K562 (cell line): ENCODE results near the gene ATP2A1.

ENCODE experiments used
- CEBPB ChIP-seq: fragments of 450-650 bp; IDR thresholded peaks from 2 replicates; pipeline ENCODE4 v1.6.1; 2016; ENCODE audit warnings: missing genetic modification characterization, missing compliant biosample characterization
- CTCF ChIP-seq, 3 experiments: IDR thresholded peaks in 2 of 3; conservative IDR thresholded peaks in 1 of 3; 2 replicates each; pipeline ENCODE4 v1.5.1; 2011 to 2012; ENCODE audit warnings: low read length in 3 of 3, mild to moderate bottlenecking in 3 of 3, control low read depth in 2 of 3, improper control_type of control experiment in 1 of 3, inconsistent platforms in 1 of 3, low read depth in 1 of 3, mixed read lengths in 1 of 3, moderate library complexity in 1 of 3; ENCODE audit not compliant: insufficient read depth in 2 of 3
- ELF2 ChIP-seq: fragments of 250-450 bp; sonication (Bioruptor Pico); IDR thresholded peaks from 2 replicates; pipeline ENCODE4 v1.5.0; 2021; ENCODE audit warnings: mild to moderate bottlenecking
- FIP1L1 ChIP-seq: fragments of 200-400 bp; formaldehyde crosslinking; IDR thresholded peaks from 2 replicates; pipeline ENCODE4 v1.6.1; 2018; ENCODE audit warnings: mild to moderate bottlenecking, low read depth, low read length; ENCODE audit not compliant: poor library complexity, severe bottlenecking
- GTF2B ChIP-seq: IDR thresholded peaks from 2 replicates; pipeline ENCODE4 v1.6.1; 2011; ENCODE audit not compliant: insufficient read length; ENCODE audit errors: extremely low read depth
- RAD21 ChIP-seq, 2 experiments: fragments of 250-450 bp in 1 of 2; fragments of 450-650 bp in 1 of 2; sonication (Bioruptor Pico) in 1 of 2; formaldehyde crosslinking in 1 of 2; IDR thresholded peaks in 1 of 2; conservative IDR thresholded peaks in 1 of 2; 2 replicates each; pipeline versions ENCODE4 v1.4.0 to v1.8.0; 2020 to 2022; ENCODE audit warnings: mild to moderate bottlenecking in 2 of 2, moderate library complexity in 1 of 2
- SMARCC2 ChIP-seq: fragments of 450-650 bp; IDR thresholded peaks from 2 replicates; pipeline ENCODE4 v1.6.1; 2017; ENCODE audit warnings: antibody characterized with exemption, moderate library complexity, mild to moderate bottlenecking, low read depth
- YY1 ChIP-seq, 3 experiments: IDR thresholded peaks; 2 replicates each; pipeline ENCODE4 v1.6.1; 2011; ENCODE audit warnings: low read length in 2 of 3, mild to moderate bottlenecking in 2 of 3, moderate library complexity in 2 of 3, borderline replicate concordance in 1 of 3, control low read depth in 1 of 3, low read depth in 1 of 3; ENCODE audit not compliant: insufficient read depth in 3 of 3, insufficient replicate concordance in 2 of 3, control insufficient read depth in 1 of 3, insufficient read length in 1 of 3; ENCODE audit errors: extremely low read depth in 1 of 3
- ZNF3 ChIP-seq: fragments of 250-450 bp; sonication (Bioruptor Pico); IDR thresholded peaks from 2 replicates; pipeline ENCODE4 v1.5.0; 2021; ENCODE audit warnings: mild to moderate bottlenecking, moderate library complexity
- ZNF668 ChIP-seq: fragments of 250-450 bp; sonication (Bioruptor Pico); IDR thresholded peaks from 2 replicates; pipeline ENCODE4 v1.8.0; 2022; ENCODE audit warnings: mild to moderate bottlenecking, inconsistent platforms
- ZNF740 ChIP-seq, 3 experiments: fragments of 200-800 bp in 1 of 3; sonication (Bioruptor generic) in 1 of 3; sonication (generic) in 1 of 3; formaldehyde crosslinking in 1 of 3; IDR thresholded peaks; 2 replicates each; pipeline versions ENCODE4 v1.6.1 to v1.8.0; 2016 to 2022; ENCODE audit warnings: mild to moderate bottlenecking in 2 of 3, missing compliant biosample characterization in 2 of 3, missing genetic modification characterization in 2 of 3, missing genetic modification reagents in 1 of 3

- TF ChIP-seq CTCF (IDR thresholded peaks at IDR 0.05 in 2 of 3, conservative IDR thresholded peaks at IDR 0.05 in 1 of 3; ENCODE audit: insufficient read depth in 2 of 3, low read depth in 1 of 3, low read length in 3 of 3) (no peak), ZNF668 (CRISPR knock-in tag) (no peak), SMARCC2 (no peak), GTF2B (no peak), RAD21 (CRISPR knock-in tag; conservative IDR thresholded peaks at IDR 0.05 in 1 of 2, IDR thresholded peaks at IDR 0.05 in 1 of 2) (no peak), YY1 (IDR thresholded peaks at IDR 0.05; ENCODE audit: borderline replicate concordance in 1 of 3, control insufficient read depth in 1 of 3, extremely low read depth in 1 of 3, insufficient read depth in 3 of 3, insufficient read length in 1 of 3, insufficient replicate concordance in 2 of 3, low read depth in 1 of 3, low read length in 2 of 3) (no peak), ZNF740 (CRISPR knock-in tag; IDR thresholded peaks at IDR 0.05) (no peak), ZNF740 (tag; IDR thresholded peaks at IDR 0.05) (no peak), ZNF3 (CRISPR knock-in tag) (no peak), ELF2 (CRISPR knock-in tag) (no peak), FIP1L1 (no peak), CEBPB (tag) (no peak)
These were observed 2.9 kb upstream of the ATP2A1 start for GRCh38 chr16:28875134-28876018.
